GM18505 (cell line): ENCODE results near the gene MED27.

Source experiments
- ATAC-seq: cut with Tn5 transposase; IDR thresholded peaks from one replicate; pipeline ENCODE4 v1.9.1; 2021; ENCODE audit not compliant: unreplicated experiment
- POLR2A ChIP-seq: IDR thresholded peaks from 4 replicates; pipeline ENCODE4 v1.6.1; 2011; ENCODE audit warnings: borderline replicate concordance; ENCODE audit not compliant: insufficient read depth, insufficient read length; ENCODE audit errors: extremely low read depth

MED27 gene

DNA sequence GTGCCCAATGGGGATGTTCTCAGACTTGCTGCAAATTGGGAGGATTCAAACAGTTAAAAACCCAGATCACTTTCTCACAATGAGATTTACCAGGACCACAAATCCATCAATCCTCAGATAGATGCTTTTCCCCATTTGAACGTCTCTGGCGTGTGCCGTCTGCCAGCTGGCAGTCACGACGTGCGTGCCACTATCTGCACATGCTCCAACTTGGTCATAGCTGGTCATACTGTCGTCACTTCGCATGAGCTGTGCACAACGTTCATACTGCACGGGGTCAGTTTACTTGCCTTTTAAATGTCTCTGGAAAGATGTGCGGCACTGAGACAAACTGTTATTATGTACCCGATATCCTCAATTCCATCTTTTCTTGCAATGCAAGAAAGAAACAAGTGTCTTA lies 221.5 kb downstream of the MED27 start:
- TF ChIP-seq POLR2A, result no peak
- ATAC-seq, result no peak

- no peak for TF ChIP-seq POLR2A
- no peak for ATAC-seq
Measured at GRCh38 chr9:131856105-131856504, 223.6 kb downstream of the MED27 start.

- no peak for TF ChIP-seq POLR2A
- no peak for ATAC-seq
Measured at GRCh38 chr9:131854896-131855613, 224.6 kb downstream of the MED27 start.

GRCh38 chr9:131854334-131854733 lies 225.3 kb downstream of the MED27 start:
- TF ChIP-seq POLR2A, result no peak
- no peak for ATAC-seq

DNA sequence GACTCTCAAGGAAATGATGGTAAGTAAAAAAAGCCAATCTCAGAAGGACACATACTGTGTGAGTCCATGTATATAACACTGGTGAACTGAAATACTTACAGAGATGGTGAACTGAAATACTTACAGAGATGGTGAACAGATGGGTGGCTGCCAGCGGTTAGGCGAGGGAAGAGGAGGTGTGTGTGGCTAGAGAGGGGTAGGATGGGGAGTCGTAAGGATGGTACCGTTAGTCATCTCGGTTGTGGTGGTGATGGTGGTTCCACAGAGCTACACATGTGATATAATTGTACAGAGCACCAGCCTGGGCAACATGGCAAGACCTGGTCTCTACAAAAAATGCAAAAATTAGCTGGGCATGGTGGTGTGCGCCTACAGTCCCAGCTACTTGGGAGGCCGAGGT lies 226.2 kb downstream of the MED27 start:
- no peak for ATAC-seq

GRCh38 chr9:131851414-131851813 lies 228.3 kb downstream of the MED27 start:
- TF ChIP-seq POLR2A, result no peak
- no peak for ATAC-seq

More for the DNA sequence above, 226.2 kb downstream of the MED27 start:
- no peak for TF ChIP-seq POLR2A

DNA sequence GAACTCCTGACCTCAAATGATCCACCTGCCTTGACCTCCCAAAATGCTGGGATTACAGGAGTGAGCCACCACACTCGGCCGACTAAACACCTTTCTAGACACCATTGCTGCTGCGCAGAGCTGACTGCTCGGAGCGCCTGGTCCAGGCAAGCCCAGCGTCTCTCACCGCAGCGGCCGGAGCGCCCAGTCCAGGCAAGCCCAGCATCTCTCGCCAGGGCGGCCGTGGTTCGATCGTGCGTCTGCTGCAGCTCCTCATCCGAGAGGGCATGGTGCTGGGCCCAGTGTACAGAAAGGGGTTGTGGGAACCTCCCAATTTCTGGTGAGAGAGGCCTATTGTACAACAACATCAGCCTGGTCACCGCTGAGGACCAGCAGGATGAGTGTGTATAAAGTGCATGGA lies 230.3 kb downstream of the MED27 start:
- no peak for TF ChIP-seq POLR2A
- no peak for ATAC-seq

DNA sequence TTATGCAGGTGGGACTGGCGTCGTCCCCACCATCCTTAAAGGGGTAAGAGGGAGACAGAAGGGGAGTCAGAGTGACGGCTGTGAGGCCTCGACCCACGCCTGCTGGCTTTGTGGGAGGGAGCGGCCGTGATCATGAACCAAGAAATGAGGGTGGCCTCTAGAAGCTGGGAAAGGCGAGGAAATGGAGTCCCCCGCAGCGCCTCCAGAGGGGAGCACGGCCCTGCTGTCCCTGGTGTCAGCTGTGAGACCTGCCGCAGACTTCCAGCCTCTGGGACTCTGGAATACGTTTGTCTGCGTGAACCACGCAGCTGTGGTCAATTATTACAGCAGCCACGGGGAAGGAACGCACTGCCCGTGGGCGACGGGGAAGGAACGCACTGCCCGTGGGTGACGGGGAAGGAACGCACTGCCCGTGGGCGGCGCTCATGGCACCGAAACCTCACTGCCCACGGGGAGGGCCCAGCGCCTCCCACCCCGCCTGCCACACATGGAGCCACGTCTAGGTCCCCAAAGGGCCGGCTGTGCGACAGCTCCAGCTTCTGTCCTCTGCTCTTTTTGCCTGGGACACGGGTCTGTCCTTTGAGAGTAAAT lies 231.0 kb downstream of the MED27 start:
- TF ChIP-seq POLR2A, result no peak
- no peak for ATAC-seq

- TF ChIP-seq POLR2A, result no peak
- no peak for ATAC-seq
Measured at GRCh38 chr9:131847665-131848354, 231.9 kb downstream of the MED27 start.

DNA sequence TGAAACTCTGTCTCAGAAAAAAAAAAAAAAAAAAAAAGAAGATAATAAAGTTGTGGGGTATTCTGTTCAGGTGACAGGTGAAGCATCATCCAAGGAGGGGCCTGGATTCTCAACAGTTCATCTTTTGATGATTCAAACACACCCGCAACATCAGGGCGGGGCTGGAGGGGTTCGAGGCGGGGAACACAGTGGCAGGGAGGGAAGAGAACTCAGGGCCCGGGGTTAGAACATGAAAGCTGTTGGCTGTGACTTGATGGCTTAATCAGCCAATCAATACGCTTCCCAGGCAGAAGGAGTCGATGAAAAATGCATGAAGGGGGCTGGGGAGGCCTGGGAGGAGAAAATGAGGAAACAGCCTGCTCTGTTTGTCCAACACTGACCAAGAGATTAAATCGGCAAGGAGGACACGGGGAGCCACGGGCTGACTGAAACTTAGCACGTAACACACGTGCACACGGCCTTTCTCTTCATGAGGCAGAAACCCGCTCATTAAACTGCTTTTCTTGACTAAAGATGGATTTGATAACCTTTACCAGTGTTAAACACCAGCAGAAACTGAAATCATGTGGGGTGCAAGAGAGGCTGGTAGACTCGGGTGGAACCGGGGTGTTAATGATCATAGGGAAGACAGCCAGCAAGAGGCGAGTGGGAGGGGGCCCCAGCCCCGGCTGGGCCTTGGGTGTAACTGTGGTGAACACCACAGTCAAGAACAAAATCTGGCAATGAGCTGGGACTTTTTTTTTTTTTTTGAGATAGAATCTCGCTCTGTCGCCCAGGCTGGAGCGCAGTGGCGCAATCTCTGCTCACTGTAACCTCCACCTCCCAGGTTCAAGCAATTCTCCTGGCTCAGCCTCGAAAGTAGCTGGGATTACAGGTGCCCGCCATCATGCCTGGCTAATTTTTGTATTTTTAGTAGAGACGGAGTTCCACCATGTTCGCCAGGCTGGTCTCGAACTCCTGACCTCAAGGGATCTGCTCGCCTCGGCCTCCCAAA lies 234.1 kb downstream of the MED27 start:
- no peak for ATAC-seq
- TF ChIP-seq POLR2A, result no peak

DNA sequence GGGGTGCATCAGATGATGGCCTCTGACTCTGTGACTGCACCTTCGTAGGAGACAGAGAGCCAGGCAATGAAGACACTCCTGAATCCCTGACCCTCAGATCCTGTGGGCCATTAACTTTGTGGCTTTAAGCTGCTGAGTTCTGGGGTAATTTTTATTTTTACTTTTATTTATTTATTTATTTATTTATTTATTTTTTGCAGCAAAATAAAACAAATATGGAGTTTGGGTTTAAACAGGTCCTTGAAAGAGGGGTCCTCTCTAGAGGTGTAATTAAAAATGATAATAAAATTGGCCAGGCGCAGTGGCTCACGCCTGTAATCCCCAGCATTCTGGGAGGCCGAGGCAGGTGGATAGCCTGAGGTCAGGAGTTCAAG lies 234.9 kb downstream of the MED27 start:
- no peak for TF ChIP-seq POLR2A
- ATAC-seq, result no peak

GRCh38 chr9:131843989-131844744 lies 235.5 kb downstream of the MED27 start:
- ATAC-seq, result no peak

More at GRCh38 chr9:131843989-131844744, 235.5 kb downstream of the MED27 start:
- TF ChIP-seq POLR2A, result no peak
